Measurements from ENCODE around the gene ITGB3BP. TPM values are rescaled to one million over a fixed set of nuclear protein-coding genes. Genes with fewer than 3 reads are reported as not detected.

The ITGB3BP gene
- total and polyA plus RNA-seq, 2 donors from 2014 or later, result 27.2 to 29.1 TPM

DNA sequence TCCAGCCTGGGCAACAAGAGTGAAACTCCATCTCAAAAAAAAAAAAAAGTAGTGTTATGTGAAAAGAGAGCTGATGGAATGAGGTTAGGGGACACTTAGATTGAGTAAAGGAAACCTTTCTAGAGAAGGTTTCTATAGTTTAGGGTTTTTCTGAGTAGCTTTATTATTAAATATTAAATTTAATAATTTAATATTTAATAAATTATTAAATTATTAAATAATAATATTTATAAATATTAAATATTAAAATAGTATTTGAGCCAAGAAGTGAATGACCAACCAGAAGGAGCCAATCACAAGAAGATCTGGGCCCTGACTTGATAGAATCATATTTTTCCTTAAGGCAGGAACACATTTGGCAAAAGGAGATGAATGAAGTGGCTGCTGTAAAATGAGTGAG lies 104.9 kb downstream of the ITGB3BP start:
- Histone ChIP-seq H3K27me3 (ENCODE audit: control insufficient read depth, insufficient read depth, low read length) (no peaks in the 10 kb centered on the region), H3K4me3 (ENCODE audit: low read length in 3 of 3) (no peak overlapping the region), H3K4me1 (ENCODE audit: control insufficient read depth in 2 of 3, insufficient read depth in 2 of 3, low read depth in 1 of 3, low read length in 3 of 3) (no peaks in the 10 kb centered on the region), H3K27ac (ENCODE audit: low read depth in 2 of 2, low read length in 2 of 2) (no peak overlapping the region), H3K9ac (ENCODE audit: low read length in 3 of 3) (no peak overlapping the region), H3K36me3 (ENCODE audit: control insufficient read depth in 2 of 3, insufficient read depth in 3 of 3, low read length in 3 of 3) (peaks cover 0 to 4% (median 0%) of the 10 kb centered on the region in 3 donors), H3K9me3 (ENCODE audit: control insufficient read depth in 2 of 3, insufficient read depth in 1 of 3, low read length in 3 of 3) (no peaks in the 10 kb centered on the region)
- FAIRE-seq (no peak), DNase-seq (no peak)
- TF ChIP-seq, protein P1, sequence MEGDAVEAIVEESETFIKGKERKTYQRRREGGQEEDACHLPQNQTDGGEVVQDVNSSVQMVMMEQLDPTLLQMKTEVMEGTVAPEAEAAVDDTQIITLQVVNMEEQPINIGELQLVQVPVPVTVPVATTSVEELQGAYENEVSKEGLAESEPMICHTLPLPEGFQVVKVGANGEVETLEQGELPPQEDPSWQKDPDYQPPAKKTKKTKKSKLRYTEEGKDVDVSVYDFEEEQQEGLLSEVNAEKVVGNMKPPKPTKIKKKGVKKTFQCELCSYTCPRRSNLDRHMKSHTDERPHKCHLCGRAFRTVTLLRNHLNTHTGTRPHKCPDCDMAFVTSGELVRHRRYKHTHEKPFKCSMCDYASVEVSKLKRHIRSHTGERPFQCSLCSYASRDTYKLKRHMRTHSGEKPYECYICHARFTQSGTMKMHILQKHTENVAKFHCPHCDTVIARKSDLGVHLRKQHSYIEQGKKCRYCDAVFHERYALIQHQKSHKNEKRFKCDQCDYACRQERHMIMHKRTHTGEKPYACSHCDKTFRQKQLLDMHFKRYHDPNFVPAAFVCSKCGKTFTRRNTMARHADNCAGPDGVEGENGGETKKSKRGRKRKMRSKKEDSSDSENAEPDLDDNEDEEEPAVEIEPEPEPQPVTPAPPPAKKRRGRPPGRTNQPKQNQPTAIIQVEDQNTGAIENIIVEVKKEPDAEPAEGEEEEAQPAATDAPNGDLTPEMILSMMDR (IDR thresholded peaks at IDR 0.05; ENCODE audit: borderline replicate concordance, extremely low read depth, insufficient read depth), result no peak
- intact Hi-C loops (cut with DNase I), result no loop called here

DNA sequence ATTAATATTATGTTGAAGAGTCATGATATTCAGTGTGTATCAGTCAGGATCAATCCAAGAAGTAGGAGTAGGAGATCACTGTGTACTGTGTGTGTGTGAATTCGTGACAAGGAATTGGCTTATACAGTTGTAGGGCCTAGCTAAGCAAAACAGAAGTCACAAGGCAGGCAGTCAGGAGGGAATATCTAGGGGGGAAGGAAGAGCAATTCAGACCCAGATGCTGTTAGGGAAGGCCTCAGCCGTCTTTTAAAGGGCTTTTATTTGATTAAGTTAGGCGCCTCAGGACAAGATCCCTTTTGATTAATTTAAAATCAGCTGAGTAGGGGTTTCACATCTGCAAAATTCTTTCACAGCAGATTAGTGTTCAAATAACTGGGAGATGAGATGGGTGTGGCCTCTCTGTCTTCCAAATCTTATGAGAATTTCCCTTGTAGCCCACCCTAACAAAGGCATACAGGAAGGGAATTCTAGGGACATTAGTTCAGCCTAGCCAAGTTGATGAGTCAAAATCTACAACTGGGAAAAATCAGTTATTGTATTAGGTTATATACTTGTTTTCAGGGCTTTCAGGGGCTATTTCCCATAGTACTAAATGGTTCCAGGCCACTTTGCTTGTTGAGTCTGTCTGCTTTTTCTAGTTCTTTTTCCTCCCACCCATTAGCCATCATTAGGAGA lies 108.2 kb downstream of the ITGB3BP start:
- Histone ChIP-seq H3K9me3 (ENCODE audit: control insufficient read depth in 2 of 3, insufficient read depth in 1 of 3, low read length in 3 of 3) (no peaks in the 10 kb centered on the region), H3K36me3 (ENCODE audit: control insufficient read depth in 2 of 3, insufficient read depth in 3 of 3, low read length in 3 of 3) (peaks cover 0 to 14% (median 0%) of the 10 kb centered on the region in 3 donors), H3K4me1 (ENCODE audit: control insufficient read depth in 2 of 3, insufficient read depth in 2 of 3, low read depth in 1 of 3, low read length in 3 of 3) (no peaks in the 10 kb centered on the region), H3K9ac (ENCODE audit: low read length in 3 of 3) (no peak overlapping the region), H3K27ac (ENCODE audit: low read depth in 2 of 2, low read length in 2 of 2) (no peak overlapping the region), H3K27me3 (ENCODE audit: control insufficient read depth, insufficient read depth, low read length) (no peaks in the 10 kb centered on the region), H3K4me3 (ENCODE audit: low read length in 3 of 3) (no peak overlapping the region)
- intact Hi-C loops (cut with DNase I), result no loop called here
- FAIRE-seq, result no peak
- TF ChIP-seq, protein P1 (IDR thresholded peaks at IDR 0.05; ENCODE audit: borderline replicate concordance, extremely low read depth, insufficient read depth), result no peak
- no peak for DNase-seq

DNA sequence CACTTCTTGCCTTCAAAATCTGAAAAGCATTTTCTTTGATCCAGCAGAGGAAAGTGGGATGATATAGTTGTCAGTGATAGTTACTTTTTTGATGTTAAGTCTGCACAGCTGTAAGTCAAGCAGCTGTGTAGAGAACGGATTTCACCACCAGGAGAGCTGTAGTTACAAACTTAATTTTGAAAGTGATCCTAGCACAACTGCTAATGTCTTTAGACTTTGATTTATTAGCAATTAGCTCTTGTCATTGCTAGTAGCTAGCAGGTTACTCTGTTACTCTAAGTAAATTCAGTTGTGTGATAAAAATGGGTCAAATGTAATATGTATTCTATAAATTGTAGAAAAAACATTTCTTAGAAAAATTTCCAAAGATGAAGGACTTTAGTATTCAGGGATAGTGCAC lies 109.6 kb downstream of the ITGB3BP start:
- Histone ChIP-seq H3K4me1 (ENCODE audit: control insufficient read depth in 2 of 3, insufficient read depth in 2 of 3, low read depth in 1 of 3, low read length in 3 of 3) (no peaks in the 10 kb centered on the region), H3K4me3 (ENCODE audit: low read length in 3 of 3) (no peak overlapping the region), H3K36me3 (ENCODE audit: control insufficient read depth in 2 of 3, insufficient read depth in 3 of 3, low read length in 3 of 3) (peaks cover 0 to 14% (median 0%) of the 10 kb centered on the region in 3 donors), H3K9ac (ENCODE audit: low read length in 3 of 3) (no peak overlapping the region), H3K9me3 (ENCODE audit: control insufficient read depth in 2 of 3, insufficient read depth in 1 of 3, low read length in 3 of 3) (no peaks in the 10 kb centered on the region), H3K27me3 (ENCODE audit: control insufficient read depth, insufficient read depth, low read length) (no peaks in the 10 kb centered on the region), H3K27ac (ENCODE audit: low read depth in 2 of 2, low read length in 2 of 2) (no peak overlapping the region)
- intact Hi-C loops (cut with DNase I), result no loop called here
- DNase-seq, result peak in 2 of 5 donors; percentile 10 to 24
- TF ChIP-seq, protein P1 (IDR thresholded peaks at IDR 0.05; ENCODE audit: borderline replicate concordance, extremely low read depth, insufficient read depth), result no peak
- no peak for FAIRE-seq
